Ishikawa (cell line): ENCODE results near the gene SNX24.

Experiments used
- CREB1 ChIP-seq: IDR thresholded peaks from 2 replicates; pipeline ENCODE4 v1.6.1; 2012; ENCODE audit warnings: low read depth
- EGR1 ChIP-seq: IDR thresholded peaks from 2 replicates; pipeline ENCODE4 v1.6.1; 2012
- EP300 ChIP-seq: IDR thresholded peaks from 2 replicates; pipeline ENCODE4 v1.6.1; 2012; ENCODE audit warnings: borderline replicate concordance
- FOXM1 ChIP-seq: IDR thresholded peaks from 2 replicates; pipeline ENCODE4 v1.6.1; 2012; ENCODE audit warnings: low read depth, borderline replicate concordance
- NFIC ChIP-seq: IDR thresholded peaks from 2 replicates; pipeline ENCODE4 v1.6.1; 2012
- RAD21 ChIP-seq: IDR thresholded peaks from 2 replicates; pipeline ENCODE4 v1.6.1; 2012; ENCODE audit warnings: low read depth
- REST ChIP-seq: IDR thresholded peaks from 2 replicates; pipeline ENCODE4 v1.6.1; 2012; ENCODE audit warnings: low read depth, mild to moderate bottlenecking
- TCF12 ChIP-seq: IDR thresholded peaks from 2 replicates; pipeline ENCODE4 v1.6.1; 2012; ENCODE audit warnings: low read depth
- TEAD4 ChIP-seq: IDR thresholded peaks from 2 replicates; pipeline ENCODE4 v1.6.1; 2012
- YY1 ChIP-seq: IDR thresholded peaks from 2 replicates; pipeline ENCODE4 v1.6.1; 2012; ENCODE audit warnings: low read depth
- TF ChIP-seq, protein P1 (sequence below): IDR thresholded peaks from 2 replicates; pipeline ENCODE4 v1.6.1; 2012

GRCh38 chr5:122929001-122929400, 83.6 kb downstream of the SNX24 start:
- TF ChIP-seq YY1 (no peak), TCF12 (no peak), FOXM1 (no peak), REST (no peak), RAD21 (no peak), EGR1 (no peak), TEAD4 (no peak), NFIC (no peak), EP300 (no peak), CREB1 (no peak)
- TF ChIP-seq, protein P1, sequence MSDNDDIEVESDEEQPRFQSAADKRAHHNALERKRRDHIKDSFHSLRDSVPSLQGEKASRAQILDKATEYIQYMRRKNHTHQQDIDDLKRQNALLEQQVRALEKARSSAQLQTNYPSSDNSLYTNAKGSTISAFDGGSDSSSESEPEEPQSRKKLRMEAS = no peak
